ENCODE results near the gene HTR3D.

HTR3D gene

GRCh38 chr3:184031187-184031792 is at the start of gene HTR3D:
Gene HTR3D, plus strand, starts transcription at chr3:184031742. Its CDS starts 0 bp downstream, at chr3:184031742.
- no peak within 1 kb of the TSS for H3K27ac ChIP-seq (ENCODE audit: low read depth, low read length)
- H3K9ac ChIP-seq (ENCODE audit: low read length) = no peak within 1 kb of the TSS
- H3K36me3 ChIP-seq (ENCODE audit: control insufficient read depth, insufficient read depth, low read length) = no peaks in the 10 kb centered on the region
- H3K4me3 ChIP-seq (ENCODE audit: low read length) = no peak within 1 kb of the TSS
- H3K27me3 ChIP-seq (ENCODE audit: control insufficient read depth, insufficient read depth, low read length) = no peaks in the 10 kb centered on the region
- no peaks in the 10 kb centered on the region for H3K4me1 ChIP-seq (ENCODE audit: control insufficient read depth, insufficient read depth, low read length)

GRCh38 chr3:183981990-183982644 is 49.4 kb upstream of the HTR3D start:
- peaks cover 16% of the 10 kb centered on the region for H3K4me1 ChIP-seq (ENCODE audit: control insufficient read depth, insufficient read depth, low read length)
- no peaks in the 10 kb centered on the region for H3K27me3 ChIP-seq (ENCODE audit: control insufficient read depth, insufficient read depth, low read length)
- H3K36me3 ChIP-seq (ENCODE audit: control insufficient read depth, insufficient read depth, low read length) = peaks cover 6% of the 10 kb centered on the region

GRCh38 chr3:183984127-183984740 is 47.3 kb upstream of the HTR3D start:
- peaks cover 21% of the 10 kb centered on the region for H3K36me3 ChIP-seq (ENCODE audit: control insufficient read depth, insufficient read depth, low read length)

More at GRCh38 chr3:183981990-183982644, 49.4 kb upstream of the HTR3D start:
- Histone ChIP-seq H3K4me3 (ENCODE audit: low read length) (no peak overlapping the region), H3K9ac (ENCODE audit: low read length) (no peak overlapping the region), H3K27ac (ENCODE audit: low read depth, low read length) (no peak overlapping the region)

GRCh38 chr3:183984749-183985729 is 46.5 kb upstream of the HTR3D start:
- Histone ChIP-seq H3K4me1 (ENCODE audit: control insufficient read depth, insufficient read depth, low read length) (peaks cover 16% of the 10 kb centered on the region), H3K36me3 (ENCODE audit: control insufficient read depth, insufficient read depth, low read length) (peaks cover 21% of the 10 kb centered on the region), H3K27me3 (ENCODE audit: control insufficient read depth, insufficient read depth, low read length) (no peaks in the 10 kb centered on the region), H3K9ac (ENCODE audit: low read length) (no peak overlapping the region), H3K4me3 (ENCODE audit: low read length) (no peak overlapping the region), H3K27ac (ENCODE audit: low read depth, low read length) (peak overlapping the region; percentile 57)

More at GRCh38 chr3:183984127-183984740, 47.3 kb upstream of the HTR3D start:
- H3K4me3 ChIP-seq (ENCODE audit: low read length) = no peak overlapping the region
- no peak overlapping the region for H3K9ac ChIP-seq (ENCODE audit: low read length)
- H3K4me1 ChIP-seq (ENCODE audit: control insufficient read depth, insufficient read depth, low read length) = peaks cover 16% of the 10 kb centered on the region
- peak overlapping the region; percentile 32 for H3K27ac ChIP-seq (ENCODE audit: low read depth, low read length)
- no peaks in the 10 kb centered on the region for H3K27me3 ChIP-seq (ENCODE audit: control insufficient read depth, insufficient read depth, low read length)

GRCh38 chr3:183987000-183987600 is 44.4 kb upstream of the HTR3D start:
- Histone ChIP-seq H3K4me1 (ENCODE audit: control insufficient read depth, insufficient read depth, low read length) (peaks cover 16% of the 10 kb centered on the region), H3K27me3 (ENCODE audit: control insufficient read depth, insufficient read depth, low read length) (no peaks in the 10 kb centered on the region), H3K4me3 (ENCODE audit: low read length) (no peak overlapping the region), H3K36me3 (ENCODE audit: control insufficient read depth, insufficient read depth, low read length) (peaks cover 21% of the 10 kb centered on the region), H3K27ac (ENCODE audit: low read depth, low read length) (no peak overlapping the region), H3K9ac (ENCODE audit: low read length) (no peak overlapping the region)

- Histone ChIP-seq H3K9ac (ENCODE audit: low read length) (no peak overlapping the region), H3K27ac (ENCODE audit: low read depth, low read length) (no peak overlapping the region), H3K27me3 (ENCODE audit: control insufficient read depth, insufficient read depth, low read length) (no peaks in the 10 kb centered on the region), H3K36me3 (ENCODE audit: control insufficient read depth, insufficient read depth, low read length) (peaks cover 21% of the 10 kb centered on the region), H3K4me1 (ENCODE audit: control insufficient read depth, insufficient read depth, low read length) (peaks cover 16% of the 10 kb centered on the region), H3K4me3 (ENCODE audit: low read length) (no peak overlapping the region)
These were observed 43.2 kb upstream of the HTR3D start for GRCh38 chr3:183988216-183988790.

GRCh38 chr3:183991403-183991802 is 40.1 kb upstream of the HTR3D start:
- Histone ChIP-seq H3K4me1 (ENCODE audit: control insufficient read depth, insufficient read depth, low read length) (no peaks in the 10 kb centered on the region), H3K4me3 (ENCODE audit: low read length) (no peak overlapping the region), H3K9ac (ENCODE audit: low read length) (no peak overlapping the region), H3K27me3 (ENCODE audit: control insufficient read depth, insufficient read depth, low read length) (no peaks in the 10 kb centered on the region), H3K27ac (ENCODE audit: low read depth, low read length) (no peak overlapping the region), H3K36me3 (ENCODE audit: control insufficient read depth, insufficient read depth, low read length) (peaks cover 18% of the 10 kb centered on the region)

- no peak overlapping the region for H3K4me3 ChIP-seq (ENCODE audit: low read length)
- H3K27me3 ChIP-seq (ENCODE audit: control insufficient read depth, insufficient read depth, low read length) = no peaks in the 10 kb centered on the region
- H3K36me3 ChIP-seq (ENCODE audit: control insufficient read depth, insufficient read depth, low read length) = no peaks in the 10 kb centered on the region
- H3K9ac ChIP-seq (ENCODE audit: low read length) = no peak overlapping the region
- H3K27ac ChIP-seq (ENCODE audit: low read depth, low read length) = no peak overlapping the region
- no peaks in the 10 kb centered on the region for H3K4me1 ChIP-seq (ENCODE audit: control insufficient read depth, insufficient read depth, low read length)
These were observed 29.8 kb upstream of the HTR3D start for GRCh38 chr3:184001761-184002160.

GRCh38 chr3:184002469-184002868 is 29.1 kb upstream of the HTR3D start:
- no peak overlapping the region for H3K27ac ChIP-seq (ENCODE audit: low read depth, low read length)

GRCh38 chr3:184003187-184003967 is 28.2 kb upstream of the HTR3D start:
- H3K27me3 ChIP-seq (ENCODE audit: control insufficient read depth, insufficient read depth, low read length) = no peaks in the 10 kb centered on the region
- H3K36me3 ChIP-seq (ENCODE audit: control insufficient read depth, insufficient read depth, low read length) = no peaks in the 10 kb centered on the region
- no peaks in the 10 kb centered on the region for H3K4me1 ChIP-seq (ENCODE audit: control insufficient read depth, insufficient read depth, low read length)
- no peak overlapping the region for H3K4me3 ChIP-seq (ENCODE audit: low read length)
- H3K27ac ChIP-seq (ENCODE audit: low read depth, low read length) = no peak overlapping the region
- H3K9ac ChIP-seq (ENCODE audit: low read length) = no peak overlapping the region

More at GRCh38 chr3:184002469-184002868, 29.1 kb upstream of the HTR3D start:
- Histone ChIP-seq H3K4me1 (ENCODE audit: control insufficient read depth, insufficient read depth, low read length) (no peaks in the 10 kb centered on the region), H3K27me3 (ENCODE audit: control insufficient read depth, insufficient read depth, low read length) (no peaks in the 10 kb centered on the region), H3K36me3 (ENCODE audit: control insufficient read depth, insufficient read depth, low read length) (no peaks in the 10 kb centered on the region), H3K4me3 (ENCODE audit: low read length) (no peak overlapping the region), H3K9ac (ENCODE audit: low read length) (no peak overlapping the region)

- no peaks in the 10 kb centered on the region for H3K27me3 ChIP-seq (ENCODE audit: control insufficient read depth, insufficient read depth, low read length)
- H3K9ac ChIP-seq (ENCODE audit: low read length) = no peak overlapping the region
- no peaks in the 10 kb centered on the region for H3K4me1 ChIP-seq (ENCODE audit: control insufficient read depth, insufficient read depth, low read length)
- no peak overlapping the region for H3K27ac ChIP-seq (ENCODE audit: low read depth, low read length)
- no peaks in the 10 kb centered on the region for H3K36me3 ChIP-seq (ENCODE audit: control insufficient read depth, insufficient read depth, low read length)
- H3K4me3 ChIP-seq (ENCODE audit: low read length) = no peak overlapping the region
These were observed 27.1 kb upstream of the HTR3D start for GRCh38 chr3:184004476-184004875.

Data from rectal smooth muscle tissue (tissue), 1 donor.